K562 (cell line): ENCODE results near the gene UNC45B. TPM values are rescaled to one million over a fixed set of nuclear protein-coding genes. Genes with fewer than 3 reads are reported as not detected.

Experiments
- ATAC-seq: fragments of 200-7000 bp; cut with Tn5 transposase; 3 replicates; pipeline ENCODE4 v1.9.1; 2020; ENCODE audit warnings: moderate library complexity
- BruUV-seq: library from RNA; stranded (reverse); fragments of 400-500 nt; replicated peaks from 2 replicates; lab custom pipeline; 2021; lab: Mats Ljungman, UMichigan
- CTCF ChIA-PET: fragments of 300-600 bp; formaldehyde crosslinking; extraction: SDS; loops from one replicate; lab custom pipeline; 2021; ENCODE audit warnings: low intra/inter-chr PET ratio; lab: Yijun Ruan, JAX
- POLR2A ChIA-PET: fragments of 300-600, 350-650 bp; sonication (Branson Sonifier 250); formaldehyde crosslinking; extraction: SDS; loops from one replicate; lab custom pipeline; 2021; ENCODE audit warnings: antibody characterized with exemption, inconsistent platforms; lab: Yijun Ruan, JAX
- DNase-seq, 4 experiments: peaks; one replicate each; pipeline versions ENCODE4 v3.0.0 to v3.0.0-alpha.2; 2011 to 2018; ENCODE audit warnings: low spot score in 3 of 4, mixed read lengths in 3 of 4; ENCODE audit errors: extremely low read depth in 1 of 4
- FAIRE-seq: peaks from 2 replicates; lab custom pipeline; 2011; peaks lifted over from hg19 to GRCh38; lab: Jason Lieb, UNC
- H2AFZ ChIP-seq: 2 replicates; pipeline ENCODE4 v1.6.0; 2011; ENCODE audit warnings: low read depth, low read length, control low read depth, inconsistent platforms
- H3K27ac ChIP-seq: fragments of 200-600 bp; 3 replicates; pipeline ENCODE4 v1.8.0; 2011; ENCODE audit warnings: low read depth, mild to moderate bottlenecking, control low read depth, inconsistent platforms, low read length, moderate library complexity, mixed read lengths; ENCODE audit errors: extremely low read depth
- H3K27me3 ChIP-seq, 2 experiments: fragments of 300-600 bp in 1 of 2; 2 replicates in 1 of 2; 3 replicates in 1 of 2; pipeline versions ENCODE4 v1.6.0 to v1.8.0; 2011; ENCODE audit warnings: inconsistent platforms in 2 of 2, low read length in 2 of 2, mild to moderate bottlenecking in 1 of 2, mixed read lengths in 1 of 2, moderate library complexity in 1 of 2; ENCODE audit not compliant: control insufficient read depth in 2 of 2, insufficient read depth in 2 of 2
- H3K36me3 ChIP-seq: fragments of 300-600 bp; 3 replicates; pipeline ENCODE4 v1.8.0; 2011; ENCODE audit warnings: mild to moderate bottlenecking, low read length, inconsistent platforms; ENCODE audit not compliant: control insufficient read depth, insufficient read depth
- H3K4me1 ChIP-seq, 2 experiments: fragments of 200-600 bp in 1 of 2; replicated peaks in 1 of 2; 2 replicates in 1 of 2; 3 replicates in 1 of 2; pipeline versions ENCODE4 v1.5.1 to v1.8.0; 2011; ENCODE audit warnings: inconsistent platforms in 2 of 2, low read length in 2 of 2, mild to moderate bottlenecking in 1 of 2, mixed read lengths in 1 of 2, moderate library complexity in 1 of 2; ENCODE audit not compliant: control insufficient read depth in 2 of 2, insufficient read depth in 2 of 2
- H3K4me2 ChIP-seq: 2 replicates; pipeline ENCODE4 v1.6.1; 2011; ENCODE audit warnings: low read length, control low read depth, inconsistent platforms, mixed read lengths; ENCODE audit not compliant: insufficient read depth
- H3K4me3 ChIP-seq: fragments of 200-600 bp; sonication (generic), shearing (Covaris generic); 2 replicates; pipeline ENCODE4 v1.5.1; 2016; ENCODE audit warnings: control low read depth, inconsistent platforms
- H3K79me2 ChIP-seq: fragments of 200-600 bp; 3 replicates; pipeline ENCODE4 v1.8.0; 2011; ENCODE audit warnings: low read length, inconsistent platforms; ENCODE audit not compliant: control insufficient read depth, insufficient read depth
- H3K9ac ChIP-seq, 2 experiments: 2 replicates each; pipeline versions ENCODE4 v1.6.0 to v1.6.1; 2011; ENCODE audit warnings: low read depth in 2 of 2, low read length in 2 of 2, control low read depth in 1 of 2, inconsistent platforms in 1 of 2, mild to moderate bottlenecking in 1 of 2, mixed read lengths in 1 of 2; ENCODE audit not compliant: insufficient read depth in 1 of 2
- H3K9me1 ChIP-seq: one replicate; pipeline ENCODE4 v1.6.0; 2011; ENCODE audit warnings: inconsistent platforms, mild to moderate bottlenecking, low read length, moderate library complexity; ENCODE audit not compliant: control insufficient read depth, insufficient read depth
- H3K9me3 ChIP-seq: replicated peaks from 2 replicates; pipeline ENCODE4 v1.5.1; 2011; ENCODE audit warnings: low read depth, low read length, inconsistent platforms; ENCODE audit not compliant: control insufficient read depth, insufficient read depth
- H4K20me1 ChIP-seq: replicated peaks from 2 replicates; pipeline ENCODE4 v1.6.1; 2011; ENCODE audit warnings: low read length, inconsistent platforms, mixed read lengths; ENCODE audit not compliant: control insufficient read depth, insufficient read depth
- CTCF ChIP-seq, 3 experiments: IDR thresholded peaks in 2 of 3; conservative IDR thresholded peaks in 1 of 3; 2 replicates each; pipeline ENCODE4 v1.5.1; 2011 to 2012; ENCODE audit warnings: low read length in 3 of 3, mild to moderate bottlenecking in 3 of 3, control low read depth in 2 of 3, improper control_type of control experiment in 1 of 3, inconsistent platforms in 1 of 3, low read depth in 1 of 3, mixed read lengths in 1 of 3, moderate library complexity in 1 of 3; ENCODE audit not compliant: insufficient read depth in 2 of 3
- RAD21 ChIP-seq, 2 experiments: fragments of 250-450 bp in 1 of 2; fragments of 450-650 bp in 1 of 2; sonication (Bioruptor Pico) in 1 of 2; formaldehyde crosslinking in 1 of 2; IDR thresholded peaks in 1 of 2; conservative IDR thresholded peaks in 1 of 2; 2 replicates each; pipeline versions ENCODE4 v1.4.0 to v1.8.0; 2020 to 2022; ENCODE audit warnings: mild to moderate bottlenecking in 2 of 2, moderate library complexity in 1 of 2
- REST ChIP-seq, 2 experiments: fragments of 450-650 bp; formaldehyde crosslinking in 1 of 2; IDR thresholded peaks; 2 replicates each; pipeline versions ENCODE4 v1.4.0 to v1.6.1; 2014 to 2020; ENCODE audit warnings: mild to moderate bottlenecking in 2 of 2, borderline replicate concordance in 1 of 2, low read depth in 1 of 2
- ZFP1 ChIP-seq: fragments of 450-650 bp; formaldehyde crosslinking; IDR thresholded peaks from 2 replicates; pipeline ENCODE4 v1.4.0; 2020; ENCODE audit warnings: mild to moderate bottlenecking, mixed read lengths
- WGBS: fragments of 100-300 bp; shearing (Covaris generic); methylation state at CpG from one replicate; pipeline ENCODE4 v1.1.6; 2016; ENCODE audit warnings: low coverage, mixed read lengths; ENCODE audit not compliant: insufficient coverage; ENCODE audit errors: missing lambda C conversion rate; 5-methylcytosine and 5-hydroxymethylcytosine counted together
- in situ Hi-C: fragments of 300-500 bp; cut with MboI; formaldehyde crosslinking; loops from 4 replicates; pipeline ENCODE4 v1.15.0; 2018; ENCODE audit warnings: inconsistent platforms, mixed read lengths
- intact Hi-C: fragments of 100-400 bp; cut with micrococcal nuclease; formaldehyde crosslinking; loops from 2 replicates; pipeline ENCODE4 v1.14.2; 2022
- polyA plus RNA-seq, 8 experiments: library from polyadenylated mRNA; depleted of rRNA in 4 of 8; stranded (reverse) in 5 of 8; unstranded in 3 of 8; fragments of >200 nt; fragmentation: Nextera tagmentation in 2 of 8; fragmentation: Illumina TruSeq in 1 of 8; extraction: Ambion mirVana in 2 of 8; extraction: Trizol in 1 of 8; gene quantifications; 2 replicates each; pipeline versions ENCODE4 v1.2.1 to v1.2.3, GENCODE V29; 2011 to 2014; ENCODE audit warnings: inconsistent platforms in 1 of 8, missing spikeins in 1 of 8
- total RNA-seq, 7 experiments: library from RNA; depleted of rRNA in 6 of 7; stranded (reverse); fragments of >200 nt in 6 of 7; fragmentation: Illumina TruSeq in 2 of 7; extraction: Trizol in 2 of 7; gene quantifications; 2 replicates each; pipeline versions ENCODE4 v1.2.1 to v1.2.3, GENCODE V29; 2011 to 2021; ENCODE audit warnings: low replicate concordance in 1 of 7

Gene UNC45B
- total and polyA plus RNA-seq, 9 of the 15 experiments (the other 6 are each of a cell fraction or from before 2014, with no cell fraction given), result not detected

- TF ChIP-seq RAD21 (CRISPR knock-in tag; conservative IDR thresholded peaks at IDR 0.05 in 1 of 2, IDR thresholded peaks at IDR 0.05 in 1 of 2) (peak in 1 of 2 experiments; percentile 62; a peak in 2 of 4 replicates), REST (IDR thresholded peaks at IDR 0.05; ENCODE audit: borderline replicate concordance) (peak; percentile 35; the same call in 1 of the 2 replicates), REST (CRISPR knock-in tag; IDR thresholded peaks at IDR 0.05; ENCODE audit: low read depth) (no peak), CTCF (IDR thresholded peaks at IDR 0.05 in 2 of 3, conservative IDR thresholded peaks at IDR 0.05 in 1 of 3; ENCODE audit: insufficient read depth in 2 of 3, low read depth in 1 of 3, low read length in 3 of 3) (peak in 2 of 3 experiments; percentile 31 to 40; a peak in 2 of 6 replicates), ZFP1 (CRISPR knock-in tag) (no peak)
- Histone ChIP-seq H3K79me2 (no peaks in the 10 kb centered on the region), H3K27me3 (peaks cover 14 to 65% of the 10 kb centered on the region in 2 experiments), H2AFZ (no peak overlapping the region), H3K9ac (no peak overlapping the region), H3K4me1 (no peaks in the 10 kb centered on the region), H4K20me1 (no peaks in the 10 kb centered on the region), H3K36me3 (no peaks in the 10 kb centered on the region), H3K9me1 (no peaks in the 10 kb centered on the region), H3K9me3 (no peaks in the 10 kb centered on the region), H3K27ac (no peak overlapping the region), H3K4me3 (no peak overlapping the region), H3K4me2 (no peak overlapping the region)
- POLR2A ChIA-PET, result no interaction called here
- peak; percentile 44 for FAIRE-seq
- ATAC-seq, result peak; percentile 57
- in situ Hi-C loops, result loop anchor here (5.0 kb wide), 1 partner anchor 366 kb away; the partner anchor contains the start of gene SLFN12L
- 13% methylated on average over 18 of the region's 18 CpGs for WGBS
- BruUV-seq, result no TSS peak
- intact Hi-C loops, result loop anchor here (2.0 kb wide), 2 partner anchors 362 to 576 kb away; no protein-coding TSS in a partner anchor
- CTCF ChIA-PET, result interaction anchor here (0.5 to 1.6 kb wide), 5 partner anchors 77 to 576 kb away, joined by 3 to 6 read pairs (median 5); no protein-coding TSS in a partner anchor
- no peak for DNase-seq
Measured at GRCh38 chr17:35170968-35171771, 23.6 kb downstream of the UNC45B start.
